Ovary (tissue), 3 donors: Measurements from ENCODE around the gene FANCI.

ENCODE experiments used
- CTCF ChIP-seq, 3 donors: fragments of 450-650 bp in 2 of 3; fragments of 200-600 bp in 1 of 3; IDR thresholded peaks; one replicate each; pipeline versions ENCODE4 v1.5.1 to v1.8.0; 2016 to 2022; ENCODE audit warnings: antibody characterized with exemption in 3 of 3, mild to moderate bottlenecking in 1 of 3
- EP300 ChIP-seq: sonication (generic); formaldehyde crosslinking; IDR thresholded peaks from one replicate; pipeline ENCODE4 v1.6.1; 2017; ENCODE audit warnings: antibody characterized with exemption
- POLR2A ChIP-seq: fragments of 450-650 bp; IDR thresholded peaks from one replicate; pipeline ENCODE4 v1.6.1; 2017; ENCODE audit warnings: antibody characterized with exemption, mild to moderate bottlenecking, moderate library complexity
- donor health status: DM: no; HTN: no; CAD: no.

- no peak for TF ChIP-seq CTCF (IDR thresholded peaks at IDR 0.05)
- no peak for TF ChIP-seq POLR2A
- TF ChIP-seq EP300 = no peak
These were observed 78.0 kb downstream of the FANCI start for GRCh38 chr15:89321521-89322410.
